HG03378 (cell line): Measurements from ENCODE around the gene MOB3B.

ENCODE experiments used
- ATAC-seq: cut with Tn5 transposase; IDR thresholded peaks from one replicate; pipeline ENCODE4 v1.9.1; 2021; ENCODE audit warnings: mild to moderate bottlenecking, moderate library complexity; ENCODE audit not compliant: unreplicated experiment

Gene MOB3B

GRCh38 chr9:27529316-27530278 is at the start of gene MOB3B:
Gene MOB3B (minus strand): TSS chr9:27529814. CDS start chr9:27455550, 74,264 bp downstream.
- peak; percentile 51 for ATAC-seq

- peak; percentile 90 for ATAC-seq
Observed at GRCh38 chr9:27573634-27574590, 44.3 kb upstream of the MOB3B start.

- ATAC-seq, result peak; percentile 18
Observed at GRCh38 chr9:27572918-27573633, 43.5 kb upstream of the MOB3B start, which contains the start of gene C9orf72. Gene C9orf72 (minus strand): TSS chr9:27573481. CDS start chr9:27567120, 6,361 bp downstream.

GRCh38 chr9:27572566-27572917 is 42.9 kb upstream of the MOB3B start:
- peak; percentile 55 for ATAC-seq

- no peak for ATAC-seq
Observed at GRCh38 chr9:27572061-27572460, 42.4 kb upstream of the MOB3B start.

GRCh38 chr9:27571011-27571410 is 41.4 kb upstream of the MOB3B start:
- ATAC-seq, result no peak

GRCh38 chr9:27569406-27569805 is 39.8 kb upstream of the MOB3B start:
- ATAC-seq, result no peak

GRCh38 chr9:27566118-27566517 is 36.5 kb upstream of the MOB3B start:
- ATAC-seq, result no peak

- ATAC-seq, result no peak
Observed at GRCh38 chr9:27565696-27566095, 36.1 kb upstream of the MOB3B start.

GRCh38 chr9:27564670-27565069 is 35.1 kb upstream of the MOB3B start:
- ATAC-seq, result no peak

GRCh38 chr9:27563738-27564430 is 34.3 kb upstream of the MOB3B start:
- no peak for ATAC-seq

- ATAC-seq, result peak; percentile 66
Observed at GRCh38 chr9:27561685-27562084, 32.1 kb upstream of the MOB3B start.

- no peak for ATAC-seq
Observed at GRCh38 chr9:27560457-27560856, 30.8 kb upstream of the MOB3B start.

GRCh38 chr9:27558307-27558706 is 28.7 kb upstream of the MOB3B start:
- no peak for ATAC-seq

- no peak for ATAC-seq
Observed at GRCh38 chr9:27556470-27556869, 26.9 kb upstream of the MOB3B start.

- ATAC-seq, result no peak
Observed at GRCh38 chr9:27554712-27555111, 25.1 kb upstream of the MOB3B start.

GRCh38 chr9:27549196-27549755 is 19.7 kb upstream of the MOB3B start:
- ATAC-seq, result no peak

- peak; percentile 46 for ATAC-seq
Observed at GRCh38 chr9:27548055-27548741, 18.6 kb upstream of the MOB3B start.

GRCh38 chr9:27545471-27545870 is 15.9 kb upstream of the MOB3B start:
- no peak for ATAC-seq
